Parathyroid adenoma (tissue), 2 donors: ENCODE data around the gene SPAG9.
"Not testable (repeated sequence)": the region's sequence is repeated elsewhere in the genome, so short reads cannot be mapped to it uniquely, and the experiment has no call there.

Experiments used
- H2AFZ ChIP-seq: fragments of 300-600 bp; sonication (generic); one replicate; pipeline ENCODE4 v1.7.0; 2017; ENCODE audit warnings: antibody characterized with exemption, mild to moderate bottlenecking
- H3K27ac ChIP-seq: fragments of 300-600 bp; sonication (generic); one replicate; pipeline ENCODE4 v1.7.0; 2017
- H3K27me3 ChIP-seq: fragments of 300-600 bp; sonication (generic); one replicate; pipeline ENCODE4 v1.7.0; 2017; ENCODE audit warnings: low read length; ENCODE audit not compliant: control insufficient read depth, insufficient read depth
- H3K36me3 ChIP-seq: fragments of 300-600 bp; sonication (generic); one replicate; pipeline ENCODE4 v1.7.0; 2017; ENCODE audit warnings: low read length; ENCODE audit not compliant: control insufficient read depth, insufficient read depth
- H3K4me1 ChIP-seq: fragments of 300-600 bp; sonication (generic); one replicate; pipeline ENCODE4 v1.7.0; 2017; ENCODE audit warnings: control low read depth
- H3K4me2 ChIP-seq: fragments of 300-600 bp; sonication (generic); one replicate; pipeline ENCODE4 v1.7.0; 2017; ENCODE audit warnings: low read length
- H3K4me3 ChIP-seq: fragments of 300-600 bp; sonication (generic); one replicate; pipeline ENCODE4 v1.7.0; 2017; ENCODE audit warnings: low read depth, low read length
- H3K79me2 ChIP-seq: fragments of 300-600 bp; sonication (generic); one replicate; pipeline ENCODE4 v1.7.0; 2017; ENCODE audit warnings: control low read depth
- H3K9ac ChIP-seq: fragments of 300-600 bp; sonication (generic); one replicate; pipeline ENCODE4 v1.7.0; 2017; ENCODE audit warnings: mild to moderate bottlenecking
- H3K9me3 ChIP-seq: fragments of 300-600 bp; sonication (generic); one replicate; pipeline ENCODE4 v1.7.0; 2017; ENCODE audit warnings: low read length; ENCODE audit not compliant: control insufficient read depth
- CTCF ChIP-seq: fragments of 300-600 bp; sonication (generic); IDR thresholded peaks from one replicate; pipeline ENCODE4 v1.7.0; 2017; ENCODE audit warnings: antibody characterized with exemption, mild to moderate bottlenecking
- donor health status: primary hyperparathyroidism.

SPAG9 gene

GRCh38 chr17:51107778-51108177 lies 12.9 kb downstream of the SPAG9 start:
- Histone ChIP-seq H2AFZ (no peak overlapping the region), H3K9ac (no peak overlapping the region), H3K27me3 (no peaks in the 10 kb centered on the region), H3K4me1 (no peaks in the 10 kb centered on the region), H3K4me2 (no peak overlapping the region), H3K9me3 (no peaks in the 10 kb centered on the region), H3K79me2 (peaks cover 68% of the 10 kb centered on the region), H3K36me3 (no peaks in the 10 kb centered on the region), H3K4me3 (no peak overlapping the region), H3K27ac (no peak overlapping the region)
- TF ChIP-seq CTCF: no peak

GRCh38 chr17:51103451-51103850 lies 17.2 kb downstream of the SPAG9 start:
- Histone ChIP-seq H3K36me3 (no peaks in the 10 kb centered on the region), H3K9ac (no peak overlapping the region), H3K27ac (no peak overlapping the region), H3K27me3 (no peaks in the 10 kb centered on the region), H3K79me2 (peaks cover 63% of the 10 kb centered on the region), H3K4me2 (no peak overlapping the region), H3K4me3 (no peak overlapping the region), H2AFZ (no peak overlapping the region), H3K9me3 (no peaks in the 10 kb centered on the region), H3K4me1 (no peaks in the 10 kb centered on the region)
- TF ChIP-seq CTCF: no peak

- Histone ChIP-seq H3K9ac (no peak overlapping the region), H3K4me1 (no peaks in the 10 kb centered on the region), H3K27ac (no peak overlapping the region), H3K36me3 (no peaks in the 10 kb centered on the region), H3K9me3 (no peaks in the 10 kb centered on the region), H2AFZ (no peak overlapping the region), H3K79me2 (peaks cover 63% of the 10 kb centered on the region), H3K27me3 (no peaks in the 10 kb centered on the region), H3K4me3 (no peak overlapping the region), H3K4me2 (no peak overlapping the region)
- TF ChIP-seq CTCF: no peak
These were observed 17.6 kb downstream of the SPAG9 start for GRCh38 chr17:51103050-51103449.

- peaks cover 55% of the 10 kb centered on the region for H3K79me2 ChIP-seq
- H3K4me2 ChIP-seq: no peak overlapping the region
- no peak overlapping the region for H2AFZ ChIP-seq
- H3K9me3 ChIP-seq: no peaks in the 10 kb centered on the region
- no peak overlapping the region for H3K27ac ChIP-seq
- no peak overlapping the region for H3K9ac ChIP-seq
- no peaks in the 10 kb centered on the region for H3K27me3 ChIP-seq
- no peaks in the 10 kb centered on the region for H3K36me3 ChIP-seq
- H3K4me1 ChIP-seq: no peaks in the 10 kb centered on the region
- TF ChIP-seq CTCF: no peak
- H3K4me3 ChIP-seq: no peak overlapping the region
These were observed 22.8 kb downstream of the SPAG9 start for GRCh38 chr17:51097708-51098446.

GRCh38 chr17:51091635-51092034 lies 29.0 kb downstream of the SPAG9 start:
- Histone ChIP-seq H3K27me3 (no peaks in the 10 kb centered on the region), H3K4me2 (no peak overlapping the region), H3K79me2 (peaks cover 38% of the 10 kb centered on the region), H2AFZ (no peak overlapping the region), H3K4me1 (no peaks in the 10 kb centered on the region), H3K9ac (no peak overlapping the region), H3K9me3 (no peaks in the 10 kb centered on the region), H3K4me3 (no peak overlapping the region), H3K27ac (no peak overlapping the region), H3K36me3 (no peaks in the 10 kb centered on the region)
- TF ChIP-seq CTCF: no peak

- H3K27ac ChIP-seq, H3K36me3 ChIP-seq, H3K9ac ChIP-seq, H3K27me3 ChIP-seq, H3K9me3 ChIP-seq, H2AFZ ChIP-seq, H3K4me1 ChIP-seq, H3K4me3 ChIP-seq, H3K4me2 ChIP-seq: not testable (repeated sequence)
- H3K79me2 ChIP-seq: peaks cover 50% of the 10 kb centered on the region
These were observed 31.8 kb downstream of the SPAG9 start for GRCh38 chr17:51088868-51089267.
